ENCODE data around the gene FBLN7.

The FBLN7 gene, protein sequence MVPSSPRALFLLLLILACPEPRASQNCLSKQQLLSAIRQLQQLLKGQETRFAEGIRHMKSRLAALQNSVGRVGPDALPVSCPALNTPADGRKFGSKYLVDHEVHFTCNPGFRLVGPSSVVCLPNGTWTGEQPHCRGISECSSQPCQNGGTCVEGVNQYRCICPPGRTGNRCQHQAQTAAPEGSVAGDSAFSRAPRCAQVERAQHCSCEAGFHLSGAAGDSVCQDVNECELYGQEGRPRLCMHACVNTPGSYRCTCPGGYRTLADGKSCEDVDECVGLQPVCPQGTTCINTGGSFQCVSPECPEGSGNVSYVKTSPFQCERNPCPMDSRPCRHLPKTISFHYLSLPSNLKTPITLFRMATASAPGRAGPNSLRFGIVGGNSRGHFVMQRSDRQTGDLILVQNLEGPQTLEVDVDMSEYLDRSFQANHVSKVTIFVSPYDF

DNA sequence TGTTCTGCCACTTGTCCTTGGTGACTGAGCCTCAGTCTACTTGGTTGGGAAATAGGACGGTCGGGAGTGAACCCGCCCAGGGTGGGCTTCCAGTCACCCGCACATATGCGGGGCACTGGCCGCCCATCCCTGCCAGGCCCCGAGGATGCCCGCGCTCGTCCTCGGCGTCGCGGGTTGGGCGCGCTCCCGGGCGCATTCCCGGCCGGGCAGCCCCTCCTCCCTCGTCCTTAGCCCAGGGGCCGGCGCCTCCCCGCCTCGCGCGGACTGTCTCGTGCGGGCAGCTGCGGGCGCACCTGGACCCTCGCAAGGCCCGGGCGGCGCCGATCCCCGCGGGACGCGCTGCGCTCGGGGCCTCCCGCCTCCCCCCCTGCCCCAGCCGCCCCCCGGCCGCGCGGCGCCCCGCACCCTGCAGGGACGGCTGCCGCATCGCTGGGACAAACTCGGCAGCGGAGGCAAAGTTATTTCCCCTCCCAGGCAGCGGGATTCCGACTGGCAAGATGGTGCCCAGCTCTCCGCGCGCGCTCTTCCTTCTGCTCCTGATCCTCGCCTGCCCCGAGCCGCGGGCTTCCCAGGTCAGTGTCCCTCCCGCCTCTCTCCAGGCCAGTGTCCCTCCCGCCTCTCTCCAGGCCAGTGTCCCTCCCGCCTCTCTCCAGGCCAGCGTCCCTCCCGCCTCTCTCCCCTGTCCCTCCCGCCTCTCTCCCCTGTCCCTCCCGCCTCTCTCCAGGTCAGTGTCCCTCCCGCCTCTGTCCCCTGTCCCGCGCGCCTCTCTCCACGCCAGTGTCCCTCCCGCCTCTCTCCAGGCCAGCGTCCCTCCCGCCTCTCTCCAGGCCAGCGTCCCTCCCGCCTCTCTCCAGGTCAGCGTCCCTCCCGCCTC lies at the start of gene FBLN7:
TSS of gene FBLN7 (plus strand) at position 227 of the 874 bp plus-strand sequence. CDS start at position 498, 271 bp downstream.
- TF ChIP-seq RAD21 (IDR thresholded peaks at IDR 0.05; ENCODE audit: low read depth) (no peak), CEBPB (IDR thresholded peaks at IDR 0.05) (no peak), EGR1 (IDR thresholded peaks at IDR 0.05) (no peak), YY1 (IDR thresholded peaks at IDR 0.05; ENCODE audit: low read depth) (no peak), EP300 (IDR thresholded peaks at IDR 0.05; ENCODE audit: borderline replicate concordance) (no peak)

DNA sequence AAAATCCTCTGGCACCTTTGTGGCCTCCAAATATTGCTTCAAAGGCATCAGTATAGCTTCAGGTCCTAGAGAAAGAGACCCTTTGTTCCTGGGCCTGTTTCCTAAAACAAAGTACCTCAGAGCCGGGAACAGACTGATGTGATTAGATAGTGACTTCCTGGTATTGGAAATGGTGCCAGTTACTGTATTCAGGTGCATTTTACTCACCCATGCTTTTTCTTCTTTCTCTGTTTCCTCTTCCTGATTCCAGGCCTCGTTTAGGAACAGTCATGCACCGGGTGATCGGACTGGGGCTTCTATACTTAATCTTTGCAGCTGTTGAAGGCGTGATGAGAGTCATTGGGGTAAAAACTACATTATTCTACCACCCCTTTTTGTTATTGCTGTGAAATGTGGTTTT lies 48.8 kb upstream of the FBLN7 start:
- TF ChIP-seq TAF1 (IDR thresholded peaks at IDR 0.05; ENCODE audit: low read depth) (no peak), CEBPB (IDR thresholded peaks at IDR 0.05) (no peak), TEAD4 (IDR thresholded peaks at IDR 0.05) (no peak), EGR1 (IDR thresholded peaks at IDR 0.05) (no peak), TCF12 (IDR thresholded peaks at IDR 0.05; ENCODE audit: low read depth) (no peak), EP300 (IDR thresholded peaks at IDR 0.05; ENCODE audit: borderline replicate concordance) (no peak), CREB1 (IDR thresholded peaks at IDR 0.05; ENCODE audit: low read depth) (no peak), FOXM1 (IDR thresholded peaks at IDR 0.05; ENCODE audit: borderline replicate concordance, low read depth) (no peak), RAD21 (IDR thresholded peaks at IDR 0.05; ENCODE audit: low read depth) (no peak)
- TF ChIP-seq, protein P1, sequence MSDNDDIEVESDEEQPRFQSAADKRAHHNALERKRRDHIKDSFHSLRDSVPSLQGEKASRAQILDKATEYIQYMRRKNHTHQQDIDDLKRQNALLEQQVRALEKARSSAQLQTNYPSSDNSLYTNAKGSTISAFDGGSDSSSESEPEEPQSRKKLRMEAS (IDR thresholded peaks at IDR 0.05) = no peak

- TF ChIP-seq ZBTB7A (IDR thresholded peaks at IDR 0.05; ENCODE audit: low read depth) (no peak), CREB1 (IDR thresholded peaks at IDR 0.05; ENCODE audit: low read depth) (no peak), EP300 (IDR thresholded peaks at IDR 0.05; ENCODE audit: borderline replicate concordance) (no peak), NFIC (IDR thresholded peaks at IDR 0.05) (no peak), RAD21 (IDR thresholded peaks at IDR 0.05; ENCODE audit: low read depth) (no peak)
These were observed 45.7 kb upstream of the FBLN7 start for GRCh38 chr2:112092286-112093041.

GRCh38 chr2:112093216-112093615 lies 45.0 kb upstream of the FBLN7 start:
- TF ChIP-seq EP300 (IDR thresholded peaks at IDR 0.05; ENCODE audit: borderline replicate concordance) = no peak
- TF ChIP-seq ZBTB7A (IDR thresholded peaks at IDR 0.05; ENCODE audit: low read depth) = no peak
- no peak for TF ChIP-seq CEBPB (IDR thresholded peaks at IDR 0.05)
- TF ChIP-seq CREB1 (IDR thresholded peaks at IDR 0.05; ENCODE audit: low read depth) = no peak
- TF ChIP-seq YY1 (IDR thresholded peaks at IDR 0.05; ENCODE audit: low read depth) = no peak
- TF ChIP-seq NFIC (IDR thresholded peaks at IDR 0.05) = no peak
- no peak for TF ChIP-seq TAF1 (IDR thresholded peaks at IDR 0.05; ENCODE audit: low read depth)
- no peak for TF ChIP-seq RAD21 (IDR thresholded peaks at IDR 0.05; ENCODE audit: low read depth)
- no peak for TF ChIP-seq TCF12 (IDR thresholded peaks at IDR 0.05; ENCODE audit: low read depth)
- TF ChIP-seq FOXM1 (IDR thresholded peaks at IDR 0.05; ENCODE audit: borderline replicate concordance, low read depth) = no peak
- TF ChIP-seq, protein P2, sequence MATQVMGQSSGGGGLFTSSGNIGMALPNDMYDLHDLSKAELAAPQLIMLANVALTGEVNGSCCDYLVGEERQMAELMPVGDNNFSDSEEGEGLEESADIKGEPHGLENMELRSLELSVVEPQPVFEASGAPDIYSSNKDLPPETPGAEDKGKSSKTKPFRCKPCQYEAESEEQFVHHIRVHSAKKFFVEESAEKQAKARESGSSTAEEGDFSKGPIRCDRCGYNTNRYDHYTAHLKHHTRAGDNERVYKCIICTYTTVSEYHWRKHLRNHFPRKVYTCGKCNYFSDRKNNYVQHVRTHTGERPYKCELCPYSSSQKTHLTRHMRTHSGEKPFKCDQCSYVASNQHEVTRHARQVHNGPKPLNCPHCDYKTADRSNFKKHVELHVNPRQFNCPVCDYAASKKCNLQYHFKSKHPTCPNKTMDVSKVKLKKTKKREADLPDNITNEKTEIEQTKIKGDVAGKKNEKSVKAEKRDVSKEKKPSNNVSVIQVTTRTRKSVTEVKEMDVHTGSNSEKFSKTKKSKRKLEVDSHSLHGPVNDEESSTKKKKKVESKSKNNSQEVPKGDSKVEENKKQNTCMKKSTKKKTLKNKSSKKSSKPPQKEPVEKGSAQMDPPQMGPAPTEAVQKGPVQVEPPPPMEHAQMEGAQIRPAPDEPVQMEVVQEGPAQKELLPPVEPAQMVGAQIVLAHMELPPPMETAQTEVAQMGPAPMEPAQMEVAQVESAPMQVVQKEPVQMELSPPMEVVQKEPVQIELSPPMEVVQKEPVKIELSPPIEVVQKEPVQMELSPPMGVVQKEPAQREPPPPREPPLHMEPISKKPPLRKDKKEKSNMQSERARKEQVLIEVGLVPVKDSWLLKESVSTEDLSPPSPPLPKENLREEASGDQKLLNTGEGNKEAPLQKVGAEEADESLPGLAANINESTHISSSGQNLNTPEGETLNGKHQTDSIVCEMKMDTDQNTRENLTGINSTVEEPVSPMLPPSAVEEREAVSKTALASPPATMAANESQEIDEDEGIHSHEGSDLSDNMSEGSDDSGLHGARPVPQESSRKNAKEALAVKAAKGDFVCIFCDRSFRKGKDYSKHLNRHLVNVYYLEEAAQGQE (IDR thresholded peaks at IDR 0.05; ENCODE audit: low read depth) = no peak
- TF ChIP-seq TEAD4 (IDR thresholded peaks at IDR 0.05) = no peak
- no peak for TF ChIP-seq USF1 (IDR thresholded peaks at IDR 0.05)
- TF ChIP-seq EGR1 (IDR thresholded peaks at IDR 0.05) = no peak
- TF ChIP-seq, protein P1 (IDR thresholded peaks at IDR 0.05) = no peak

- TF ChIP-seq TEAD4 (IDR thresholded peaks at IDR 0.05) (no peak), FOXM1 (IDR thresholded peaks at IDR 0.05; ENCODE audit: borderline replicate concordance, low read depth) (no peak), CREB1 (IDR thresholded peaks at IDR 0.05; ENCODE audit: low read depth) (no peak), CEBPB (IDR thresholded peaks at IDR 0.05) (no peak), TAF1 (IDR thresholded peaks at IDR 0.05; ENCODE audit: low read depth) (no peak), EP300 (IDR thresholded peaks at IDR 0.05; ENCODE audit: borderline replicate concordance) (no peak), TCF12 (IDR thresholded peaks at IDR 0.05; ENCODE audit: low read depth) (no peak)
- TF ChIP-seq, protein P2 (IDR thresholded peaks at IDR 0.05; ENCODE audit: low read depth) = no peak
These were observed 42.5 kb upstream of the FBLN7 start for GRCh38 chr2:112095681-112096080.

Measured in Ishikawa (cell line).